ENCODE data around the gene TMEM82. TPM values are rescaled to one million over a fixed set of nuclear protein-coding genes. Genes with fewer than 3 reads are reported as not detected.

The TMEM82 gene
- total RNA-seq, 4 donors from 2014 or later = not detected

DNA sequence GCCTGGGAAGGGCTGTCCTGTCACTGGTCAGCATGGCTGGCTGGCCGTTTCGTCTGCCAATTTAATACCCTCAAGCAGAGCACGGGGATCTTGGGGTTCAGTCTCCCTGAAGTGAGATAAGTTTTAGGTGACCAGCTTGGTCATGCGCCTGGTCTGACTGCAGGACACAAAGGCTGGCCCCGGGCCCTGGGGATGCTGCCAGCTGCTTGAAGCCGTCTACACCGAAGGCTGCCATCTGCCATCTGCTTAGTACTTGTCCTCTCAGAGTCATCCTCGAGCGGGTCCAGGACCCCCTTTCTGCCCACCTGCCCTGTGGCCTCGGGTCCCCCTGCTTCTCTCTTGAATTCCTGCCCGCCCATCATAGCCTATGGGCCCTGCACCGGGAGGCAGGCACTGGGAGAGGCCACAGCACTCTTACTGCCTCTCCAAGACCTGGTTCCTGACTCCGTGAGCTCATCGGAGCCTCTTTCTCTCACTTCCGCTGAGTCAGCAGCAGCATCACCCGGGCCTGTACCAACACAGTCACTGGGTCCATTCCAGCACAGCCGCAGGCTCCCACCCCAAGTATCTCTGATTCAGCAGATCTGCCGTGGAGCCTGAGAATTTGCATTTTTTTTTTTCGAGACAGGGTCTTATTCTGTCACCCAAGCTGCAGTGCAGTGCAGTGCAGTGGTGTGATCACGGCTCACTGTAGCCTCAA is 23.3 kb downstream of the TMEM82 start:
- TF ChIP-seq, protein P1, sequence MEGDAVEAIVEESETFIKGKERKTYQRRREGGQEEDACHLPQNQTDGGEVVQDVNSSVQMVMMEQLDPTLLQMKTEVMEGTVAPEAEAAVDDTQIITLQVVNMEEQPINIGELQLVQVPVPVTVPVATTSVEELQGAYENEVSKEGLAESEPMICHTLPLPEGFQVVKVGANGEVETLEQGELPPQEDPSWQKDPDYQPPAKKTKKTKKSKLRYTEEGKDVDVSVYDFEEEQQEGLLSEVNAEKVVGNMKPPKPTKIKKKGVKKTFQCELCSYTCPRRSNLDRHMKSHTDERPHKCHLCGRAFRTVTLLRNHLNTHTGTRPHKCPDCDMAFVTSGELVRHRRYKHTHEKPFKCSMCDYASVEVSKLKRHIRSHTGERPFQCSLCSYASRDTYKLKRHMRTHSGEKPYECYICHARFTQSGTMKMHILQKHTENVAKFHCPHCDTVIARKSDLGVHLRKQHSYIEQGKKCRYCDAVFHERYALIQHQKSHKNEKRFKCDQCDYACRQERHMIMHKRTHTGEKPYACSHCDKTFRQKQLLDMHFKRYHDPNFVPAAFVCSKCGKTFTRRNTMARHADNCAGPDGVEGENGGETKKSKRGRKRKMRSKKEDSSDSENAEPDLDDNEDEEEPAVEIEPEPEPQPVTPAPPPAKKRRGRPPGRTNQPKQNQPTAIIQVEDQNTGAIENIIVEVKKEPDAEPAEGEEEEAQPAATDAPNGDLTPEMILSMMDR (IDR thresholded peaks at IDR 0.05; ENCODE audit: low read depth) = no peak

DNA sequence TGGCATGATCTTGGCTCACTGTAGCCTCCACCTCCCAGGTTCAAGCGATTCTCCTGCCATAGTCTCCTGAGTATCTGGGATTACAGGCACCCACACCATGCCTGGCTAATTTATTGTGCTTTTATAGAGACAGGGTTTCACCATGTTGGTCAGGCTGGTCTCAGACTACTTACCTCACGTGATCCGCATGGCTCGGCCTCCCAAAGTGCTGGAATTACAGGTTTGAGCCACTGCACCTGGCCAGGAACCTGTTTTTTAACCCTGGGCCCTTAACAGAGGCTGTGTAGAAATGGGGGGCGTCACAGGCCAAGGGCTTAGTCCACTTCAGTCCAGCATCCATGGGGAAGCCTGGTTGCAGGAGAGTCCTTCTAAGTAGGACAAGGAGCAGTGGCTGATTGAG is 25.6 kb downstream of the TMEM82 start:
- TF ChIP-seq, protein P1 (IDR thresholded peaks at IDR 0.05; ENCODE audit: low read depth) = no peak

DNA sequence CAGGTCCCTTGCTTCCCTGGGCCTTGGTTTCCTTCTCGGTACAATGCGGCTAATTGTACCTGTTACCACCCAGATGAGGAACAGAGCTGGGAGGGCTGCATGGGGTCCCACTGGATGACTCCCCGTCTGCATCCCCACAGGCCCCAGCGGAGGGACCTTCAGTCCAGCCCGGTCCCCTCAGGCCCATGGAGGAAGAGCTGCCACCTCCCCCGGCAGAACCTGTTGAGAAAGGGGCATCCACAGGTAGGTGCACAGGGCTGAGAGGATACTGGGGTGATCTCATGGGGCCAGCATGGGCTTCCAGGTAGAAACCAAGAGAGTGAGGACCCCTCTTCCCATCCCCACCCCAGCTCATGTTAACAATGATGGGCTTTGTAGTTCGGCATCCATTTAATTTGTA is 26.1 kb downstream of the TMEM82 start:
- TF ChIP-seq, protein P1 (IDR thresholded peaks at IDR 0.05; ENCODE audit: low read depth) = no peak

DNA sequence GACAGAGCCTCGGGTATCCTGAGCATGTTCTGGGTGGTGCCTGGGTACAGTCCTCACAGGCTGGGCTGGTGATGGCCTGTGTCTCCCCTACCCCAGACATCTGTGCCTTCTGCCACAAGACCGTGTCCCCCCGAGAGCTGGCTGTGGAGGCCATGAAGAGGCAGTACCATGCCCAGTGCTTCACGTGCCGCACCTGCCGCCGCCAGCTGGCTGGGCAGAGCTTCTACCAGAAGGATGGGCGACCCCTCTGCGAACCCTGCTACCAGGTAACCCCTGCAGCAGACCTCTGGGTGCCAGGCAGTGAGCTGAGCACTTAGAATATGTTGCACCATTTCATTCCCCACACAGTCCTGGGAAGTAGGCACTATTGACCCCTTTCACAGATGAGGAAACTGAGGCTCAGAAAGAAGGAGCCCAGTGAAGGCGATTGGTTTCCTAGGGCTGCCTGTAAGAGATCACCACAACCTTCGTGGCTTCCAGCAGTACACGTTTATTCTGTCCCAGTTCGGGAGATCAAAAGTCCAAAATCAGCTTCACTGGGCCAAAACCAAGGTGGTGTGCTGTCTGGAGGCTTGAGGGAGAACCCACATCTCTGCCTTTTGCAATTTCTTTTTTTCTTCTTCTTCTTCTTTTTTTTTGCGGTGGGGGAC is 28.1 kb downstream of the TMEM82 start:
- TF ChIP-seq, protein P1 (IDR thresholded peaks at IDR 0.05; ENCODE audit: low read depth) = no peak

DNA sequence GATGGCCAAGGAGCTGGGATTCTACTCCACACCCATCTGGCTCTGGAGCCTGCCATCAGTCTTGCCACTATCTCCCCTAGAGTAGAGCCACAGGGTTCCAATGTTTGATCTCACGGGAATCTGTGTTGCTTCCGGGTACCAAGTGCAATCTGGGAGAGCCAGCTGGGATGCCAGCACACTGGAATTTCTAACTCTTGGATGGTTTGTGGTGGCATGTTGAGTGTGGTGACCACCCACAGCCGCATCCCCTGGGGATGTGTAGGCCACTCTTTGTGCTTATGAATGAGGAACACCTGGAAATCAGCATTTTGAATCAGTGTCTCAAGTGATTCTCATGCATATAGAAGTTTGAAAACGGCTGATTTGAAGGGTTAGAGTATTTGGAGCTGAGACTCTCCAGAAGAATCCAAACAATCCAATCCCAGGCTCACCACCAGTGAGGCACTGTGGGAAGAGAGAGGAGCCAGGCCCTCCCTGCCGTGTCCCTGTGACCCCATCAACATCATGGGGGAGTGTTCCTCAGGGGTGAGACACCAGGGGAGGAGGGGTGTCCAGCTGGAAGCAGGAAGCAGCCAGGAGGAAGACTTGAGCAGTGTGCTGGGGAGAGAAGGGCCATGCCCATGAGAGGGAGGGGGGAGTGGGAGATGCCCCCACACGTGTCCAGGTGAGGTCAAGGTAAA is 29.7 kb downstream of the TMEM82 start:
- TF ChIP-seq, protein P1 (IDR thresholded peaks at IDR 0.05; ENCODE audit: low read depth) = no peak

DNA sequence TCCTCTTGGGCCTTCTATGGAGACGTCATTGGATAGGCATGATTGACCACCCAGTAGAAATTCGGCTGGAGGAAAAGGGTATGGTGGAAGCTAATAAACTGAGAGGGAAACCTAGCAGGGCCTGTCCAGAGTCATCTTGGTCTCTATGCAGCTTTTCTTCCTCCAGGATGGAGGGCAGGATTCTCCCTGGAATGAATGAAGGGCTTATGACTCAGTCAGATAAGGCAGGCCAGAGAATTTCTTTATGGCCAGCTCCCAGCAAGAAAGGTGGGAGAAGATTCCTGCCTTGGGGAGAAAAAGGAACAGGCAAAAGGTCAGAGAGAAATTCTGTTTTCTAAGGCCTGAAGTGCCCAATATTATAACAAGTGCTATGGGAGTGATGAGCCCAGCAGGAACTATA is 33.4 kb downstream of the TMEM82 start:
- TF ChIP-seq, protein P1 (IDR thresholded peaks at IDR 0.05; ENCODE audit: low read depth) = no peak

All from subcutaneous adipose tissue (tissue), 4 donors.